GM12864 (cell line): ENCODE measurements around the gene ZNF69.
"Not testable (repeated sequence)": the region's sequence is repeated elsewhere in the genome, so short reads cannot be mapped to it uniquely, and the experiment has no call there.

ENCODE experiments used
- DNase-seq: peaks from one replicate; pipeline ENCODE4 v3.0.0-alpha.2; 2011; ENCODE audit warnings: low read depth
- H3K4me3 ChIP-seq: 2 replicates; pipeline ENCODE4 v1.5.1; 2011; ENCODE audit warnings: mild to moderate bottlenecking, low read depth, low read length, control low read depth
- TF ChIP-seq, protein P1 (sequence below): IDR thresholded peaks from 2 replicates; pipeline ENCODE4 v1.5.1; 2011; ENCODE audit warnings: low read depth, mild to moderate bottlenecking, moderate library complexity, low read length, control low read depth, inconsistent platforms; ENCODE audit errors: missing control alignments

Gene ZNF69

DNA sequence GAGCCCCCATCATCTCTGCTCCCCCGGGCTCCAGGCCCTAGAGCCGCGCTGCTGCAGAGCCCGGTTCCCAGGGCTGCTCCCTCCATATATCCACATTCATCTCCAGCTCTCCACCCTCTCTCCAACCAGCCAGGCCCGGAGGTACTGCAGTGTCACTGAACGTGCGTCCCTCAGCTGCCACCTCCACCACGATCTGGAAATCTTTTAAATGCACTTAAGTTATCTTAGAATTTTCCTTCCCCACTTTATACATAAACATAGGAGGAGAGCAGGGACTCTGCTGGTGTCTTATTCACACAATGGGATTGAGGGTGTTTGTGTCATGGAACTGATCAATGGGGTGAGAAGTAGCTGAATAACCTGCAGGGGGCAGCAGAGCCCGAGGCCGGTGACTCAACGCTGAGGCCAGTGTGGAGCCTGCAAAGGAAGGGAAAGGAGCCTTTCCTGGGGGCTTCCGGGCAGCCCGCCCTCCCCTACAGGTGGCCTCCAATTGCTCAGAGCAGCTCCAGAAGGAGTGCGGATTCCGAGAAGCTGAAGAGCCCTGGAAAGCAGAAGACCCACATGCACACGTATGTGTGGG is 7.8 kb upstream of the ZNF69 start:
- DNase-seq, H3K4me3 ChIP-seq: not testable (repeated sequence)
- TF ChIP-seq, protein P1, sequence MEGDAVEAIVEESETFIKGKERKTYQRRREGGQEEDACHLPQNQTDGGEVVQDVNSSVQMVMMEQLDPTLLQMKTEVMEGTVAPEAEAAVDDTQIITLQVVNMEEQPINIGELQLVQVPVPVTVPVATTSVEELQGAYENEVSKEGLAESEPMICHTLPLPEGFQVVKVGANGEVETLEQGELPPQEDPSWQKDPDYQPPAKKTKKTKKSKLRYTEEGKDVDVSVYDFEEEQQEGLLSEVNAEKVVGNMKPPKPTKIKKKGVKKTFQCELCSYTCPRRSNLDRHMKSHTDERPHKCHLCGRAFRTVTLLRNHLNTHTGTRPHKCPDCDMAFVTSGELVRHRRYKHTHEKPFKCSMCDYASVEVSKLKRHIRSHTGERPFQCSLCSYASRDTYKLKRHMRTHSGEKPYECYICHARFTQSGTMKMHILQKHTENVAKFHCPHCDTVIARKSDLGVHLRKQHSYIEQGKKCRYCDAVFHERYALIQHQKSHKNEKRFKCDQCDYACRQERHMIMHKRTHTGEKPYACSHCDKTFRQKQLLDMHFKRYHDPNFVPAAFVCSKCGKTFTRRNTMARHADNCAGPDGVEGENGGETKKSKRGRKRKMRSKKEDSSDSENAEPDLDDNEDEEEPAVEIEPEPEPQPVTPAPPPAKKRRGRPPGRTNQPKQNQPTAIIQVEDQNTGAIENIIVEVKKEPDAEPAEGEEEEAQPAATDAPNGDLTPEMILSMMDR: peak; percentile 29

DNA sequence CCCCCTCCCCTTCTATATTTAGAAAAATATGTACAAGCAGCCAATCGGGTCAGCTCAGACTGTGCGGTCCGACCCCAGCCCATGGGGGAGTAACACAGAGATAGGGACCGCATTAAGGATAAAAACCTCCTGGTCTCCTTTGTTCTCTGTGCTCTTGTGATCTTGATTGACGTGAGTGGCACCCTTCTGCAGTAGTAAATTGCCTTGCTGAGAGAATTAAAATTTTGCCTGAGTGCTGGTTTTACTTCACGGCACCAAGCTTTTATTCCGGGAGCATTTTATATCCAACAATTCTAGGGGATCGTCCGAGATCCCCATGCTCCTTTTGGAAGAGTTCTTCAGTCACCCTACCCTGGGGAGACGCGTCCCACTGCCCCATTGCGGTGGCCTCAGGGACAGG is 7.0 kb upstream of the ZNF69 start:
- H3K4me3 ChIP-seq: no peak overlapping the region
- TF ChIP-seq, protein P1: no peak
- DNase-seq: no peak

DNA sequence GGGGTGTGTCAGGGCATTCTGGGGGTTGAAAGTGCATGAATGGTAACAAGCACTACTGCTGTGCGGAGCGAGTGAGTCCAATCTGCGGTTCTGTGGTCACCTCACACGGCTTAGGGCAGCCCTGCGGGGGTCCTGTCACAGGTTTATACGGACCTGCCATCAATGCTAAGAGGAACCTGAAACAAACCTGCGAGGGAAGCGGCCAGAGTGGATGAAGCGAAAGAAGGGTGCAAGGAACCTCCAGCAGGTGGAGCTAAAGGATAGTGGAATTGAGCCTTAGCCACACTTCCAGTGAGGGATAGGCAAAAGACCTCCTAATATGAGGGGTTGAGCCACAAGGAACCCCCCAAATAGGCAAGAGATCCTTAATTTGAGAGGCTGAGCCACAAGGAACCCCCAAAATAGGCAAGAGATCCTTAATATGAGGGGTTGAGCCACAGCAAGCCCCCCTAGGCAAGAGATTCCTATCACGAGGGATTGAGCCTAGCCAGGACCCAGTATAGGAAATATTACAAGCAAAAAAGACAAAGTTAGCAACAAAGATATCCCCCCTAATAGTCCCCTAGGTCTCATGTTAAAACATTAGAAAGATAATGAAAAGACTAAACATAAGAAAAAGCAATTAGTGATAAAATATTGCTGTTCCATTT is 6.3 kb upstream of the ZNF69 start:
- peak; percentile 19 for DNase-seq
- H3K4me3 ChIP-seq: no peak overlapping the region
- TF ChIP-seq, protein P1: peak; percentile 71

DNA sequence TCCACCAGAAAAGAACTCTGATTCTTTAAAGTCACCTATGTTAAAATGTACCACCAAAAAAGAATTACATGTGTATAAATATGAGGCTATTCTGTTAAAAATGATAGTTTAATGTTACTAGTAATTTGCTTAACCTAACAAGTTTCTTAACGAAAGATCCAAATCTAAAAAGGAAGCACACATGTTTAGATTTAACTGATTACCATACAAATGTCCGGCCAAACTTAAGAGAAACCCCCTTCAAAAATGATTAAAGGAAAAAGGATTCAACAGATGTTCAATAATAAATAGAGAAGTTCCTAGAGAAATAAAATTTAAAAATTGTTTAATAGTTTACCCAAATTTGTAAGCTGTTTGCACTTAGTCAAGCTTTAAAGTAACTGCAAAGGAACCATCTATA is 5.0 kb upstream of the ZNF69 start:
- no peak overlapping the region for H3K4me3 ChIP-seq
- TF ChIP-seq, protein P1: no peak
- no peak for DNase-seq

DNA sequence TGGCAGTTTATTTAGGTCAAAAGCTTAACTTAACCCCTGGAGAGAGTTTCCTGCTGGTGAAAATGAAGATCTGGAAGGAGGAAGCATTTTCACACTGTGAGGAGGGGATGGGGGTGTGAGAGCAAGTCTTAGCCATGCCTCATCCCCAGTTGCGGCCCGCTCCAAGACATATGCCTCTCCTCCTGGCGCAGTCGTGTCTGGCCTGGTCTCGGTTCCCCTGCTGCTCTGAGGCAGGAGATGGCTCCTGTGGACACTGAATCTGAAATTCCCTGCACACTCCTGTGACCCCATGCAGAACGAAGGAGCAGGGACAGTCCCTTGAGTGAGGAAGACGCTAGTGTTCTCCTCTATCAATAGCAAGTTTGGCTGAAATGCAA is 360 bp upstream of the ZNF69 start:
- peak overlapping the region; percentile 75 for H3K4me3 ChIP-seq
- DNase-seq: no peak

DNA sequence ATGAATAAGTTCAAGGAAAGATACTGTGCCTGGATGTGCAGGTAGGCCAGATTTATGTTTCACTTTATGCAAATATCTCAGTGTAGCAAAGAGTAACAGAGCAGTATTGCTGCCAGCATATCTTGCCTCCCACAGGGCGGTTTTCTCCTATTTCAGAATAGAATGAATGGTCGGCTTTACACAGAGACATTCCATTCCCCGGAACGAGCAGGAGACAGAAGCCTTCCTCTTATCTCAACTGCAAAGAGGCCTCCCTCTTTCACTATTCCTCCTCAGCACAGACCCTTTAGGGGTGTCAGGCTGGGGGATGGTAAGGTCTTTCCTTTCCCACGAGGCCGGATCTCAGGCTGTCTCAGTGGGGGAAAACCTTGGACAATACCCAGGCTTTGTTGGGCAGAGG is 2.3 kb downstream of the ZNF69 start:
- DNase-seq, H3K4me3 ChIP-seq: not testable (repeated sequence)

More for the DNA sequence above, 360 bp upstream of the ZNF69 start:
- TF ChIP-seq, protein P1: no peak

DNA sequence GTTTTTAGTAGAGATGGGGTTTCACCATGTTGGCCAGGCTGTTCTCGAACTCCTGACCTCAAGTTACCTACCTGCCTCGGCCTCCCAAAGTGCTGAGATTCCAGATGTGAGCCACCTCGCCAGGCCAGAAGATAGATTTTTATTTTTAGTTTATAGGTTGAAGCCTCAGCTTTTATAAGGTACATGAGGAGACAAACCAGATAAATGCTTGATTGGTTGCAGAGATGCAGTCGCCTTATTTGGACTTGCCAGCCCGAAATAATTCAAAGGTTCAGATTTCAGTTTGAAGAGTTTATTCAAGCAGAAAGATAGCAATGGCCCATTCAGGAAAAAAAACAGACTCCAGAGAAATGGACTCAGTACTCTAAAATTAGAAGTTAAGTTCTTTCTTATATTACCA is 3.1 kb downstream of the ZNF69 start:
- no peak for DNase-seq
- H3K4me3 ChIP-seq: no peak overlapping the region
- TF ChIP-seq, protein P1: no peak
